Measurements from ENCODE around the gene KCTD17. TPM values are rescaled to one million over a fixed set of nuclear protein-coding genes. Genes with fewer than 3 reads are reported as not detected.

KCTD17 gene
- polyA plus RNA-seq, 10 donors: 11.2 to 23.3 (median 16.5) TPM

GRCh38 chr22:37074537-37074936, 23.0 kb downstream of the KCTD17 start:
- no peak for DNase-seq

GRCh38 chr22:37075046-37075445, 23.5 kb downstream of the KCTD17 start:
- DNase-seq: no peak

DNA sequence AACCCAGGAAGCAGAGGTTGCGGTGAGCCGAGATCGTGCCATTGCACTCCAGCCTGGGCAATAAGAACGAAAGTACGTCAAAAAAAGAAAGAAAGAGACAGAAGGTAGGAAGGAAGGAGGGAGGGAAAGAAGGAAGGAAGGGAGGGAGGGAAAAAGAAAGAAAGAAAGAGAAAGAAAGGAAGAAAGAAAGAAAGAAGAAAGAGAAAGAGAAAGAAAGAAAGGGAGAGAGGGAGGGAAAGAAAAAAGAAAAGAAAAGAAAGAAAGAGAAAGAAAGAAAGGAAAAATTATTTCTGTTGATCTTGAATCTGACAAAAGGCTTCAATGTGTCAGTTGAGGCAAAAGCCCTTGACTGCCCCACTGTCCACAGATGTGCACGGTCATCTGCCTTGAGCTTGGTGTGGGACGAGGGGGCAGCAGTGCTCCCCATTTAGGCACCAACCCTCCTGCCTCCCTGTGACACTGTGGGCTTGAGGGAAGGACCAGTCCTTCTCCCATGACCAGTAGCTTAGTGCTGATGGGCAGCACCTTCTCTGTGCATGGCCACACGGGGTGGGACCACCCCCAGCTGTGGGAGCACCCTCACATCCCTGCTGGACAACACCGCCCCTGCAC, 24.4 kb downstream of the KCTD17 start:
- no peak for DNase-seq

DNA sequence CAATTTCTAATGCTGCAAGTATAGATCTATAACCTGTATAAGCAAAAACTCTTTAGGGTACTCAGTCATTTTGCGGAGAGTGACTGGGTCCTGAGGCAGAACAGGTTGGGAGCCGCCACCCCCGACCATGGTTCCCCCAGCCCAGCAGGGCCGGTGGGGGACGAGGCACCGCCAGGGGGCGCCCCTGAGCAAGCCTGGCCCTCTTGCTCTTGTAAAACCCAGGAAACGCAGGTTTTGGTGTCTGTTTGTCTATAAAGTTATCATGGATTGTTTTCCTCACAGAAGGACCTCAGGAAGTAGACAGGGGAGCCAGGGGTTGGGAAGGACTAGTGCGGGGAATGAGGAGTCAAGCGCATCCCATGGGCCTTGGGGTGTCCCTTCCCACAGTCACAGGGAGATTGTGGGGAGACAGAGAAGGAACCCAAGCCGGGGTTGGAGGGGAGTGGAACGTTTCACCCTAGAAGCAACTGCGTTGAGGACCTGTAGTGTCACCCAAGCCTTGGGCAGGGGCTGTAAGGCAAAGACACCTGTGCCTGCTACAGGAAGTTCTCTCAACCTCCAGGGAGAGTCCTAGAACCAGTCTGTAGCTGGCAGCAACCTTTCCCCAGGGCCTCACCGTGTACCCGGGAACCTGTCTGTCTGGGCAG, 26.4 kb downstream of the KCTD17 start:
- DNase-seq: peak in 2 of 3 donors; percentile 55 to 68

DNA sequence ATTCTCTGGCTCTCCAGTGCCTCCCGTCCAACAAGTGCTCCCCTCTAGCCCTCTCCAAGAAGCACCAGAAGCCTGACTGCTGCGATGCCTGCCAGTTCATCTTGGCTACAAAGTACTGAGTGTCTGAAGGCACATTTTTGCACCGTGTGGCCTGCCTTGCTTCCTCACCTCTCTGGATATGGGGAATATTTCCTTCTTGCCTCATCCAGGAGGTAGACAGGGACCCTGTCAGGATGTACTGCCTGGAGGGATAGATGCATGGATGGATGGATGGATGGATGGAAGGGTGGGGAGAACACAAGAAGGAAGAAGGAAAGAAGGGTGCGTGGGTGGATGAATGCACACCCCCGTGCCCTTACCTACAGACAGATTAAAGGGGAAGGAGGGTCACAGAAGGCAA, 27.6 kb downstream of the KCTD17 start:
- DNase-seq: no peak

- DNase-seq: peak in 2 of 3 donors; percentile 12 to 39
Observed at GRCh38 chr22:37079668-37080171, 28.2 kb downstream of the KCTD17 start.

DNA sequence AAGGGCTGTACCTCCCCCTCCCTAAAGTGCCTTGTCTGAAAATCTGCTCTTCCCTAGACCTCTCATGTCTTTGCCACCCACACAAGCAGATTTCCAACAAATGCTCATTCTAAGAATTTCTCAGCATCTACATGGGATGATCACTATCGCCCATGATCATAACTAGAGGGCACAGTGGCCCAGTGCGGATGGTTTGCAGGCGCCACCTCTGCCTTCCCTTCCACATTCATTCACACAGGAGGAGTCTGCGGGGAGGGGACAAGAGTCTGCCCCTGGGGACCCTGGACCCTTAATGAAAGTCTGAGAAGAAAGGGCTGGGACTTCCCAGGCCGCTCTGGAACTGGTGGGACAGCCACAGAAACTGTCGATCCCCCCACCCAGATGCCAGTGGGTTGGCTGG, 28.9 kb downstream of the KCTD17 start:
- DNase-seq: no peak

DNA sequence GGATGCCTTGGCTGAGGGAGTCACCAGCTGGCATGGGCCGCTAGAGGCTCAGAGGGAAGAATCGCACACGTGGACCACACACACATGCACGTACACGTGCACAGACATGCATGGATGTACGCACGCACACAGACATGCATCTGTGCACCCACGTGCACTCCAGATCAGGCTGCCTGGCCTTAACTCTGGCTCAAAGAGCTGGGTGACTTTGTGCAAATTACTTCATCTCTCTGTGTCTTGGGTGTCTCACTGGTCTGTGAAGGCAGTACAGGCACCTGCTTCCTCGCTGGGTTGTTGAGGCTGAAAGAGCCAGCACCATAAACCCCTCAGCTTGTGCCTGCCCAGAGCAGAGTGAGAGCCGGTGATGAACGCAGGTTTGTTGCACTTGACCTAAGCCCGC, 29.3 kb downstream of the KCTD17 start:
- DNase-seq: no peak

DNA sequence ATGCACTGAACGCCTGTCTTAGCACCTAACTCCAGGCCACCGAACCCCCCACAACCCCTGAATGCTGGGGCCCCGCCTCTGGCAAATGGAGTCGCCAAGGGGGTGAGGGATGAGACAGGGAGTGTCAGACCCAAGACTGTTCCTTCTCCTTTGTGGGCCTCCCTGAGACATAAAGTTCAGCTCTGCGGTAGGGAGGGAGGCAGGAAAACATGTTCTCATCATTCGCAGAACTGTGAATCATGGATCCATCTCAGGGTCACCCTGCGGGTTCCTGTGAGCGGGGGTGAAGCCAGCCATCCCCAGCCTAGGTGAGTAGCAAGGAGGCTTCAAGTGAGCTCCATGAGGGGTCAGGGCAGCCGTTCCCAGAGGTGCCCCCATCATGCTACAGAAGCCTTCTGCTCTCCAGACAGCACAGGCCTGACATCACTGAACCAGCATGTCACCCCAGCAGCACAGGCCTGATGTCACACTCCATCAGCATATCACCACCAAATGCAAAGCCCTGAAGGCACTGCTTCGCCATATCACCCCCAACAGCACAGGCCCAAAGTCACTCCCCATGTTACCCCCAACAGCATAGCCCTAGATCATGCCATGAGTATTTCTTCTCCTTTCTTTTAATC, 30.8 kb downstream of the KCTD17 start:
- DNase-seq: no peak

- no peak for DNase-seq
Observed at GRCh38 chr22:37083914-37084313, 32.4 kb downstream of the KCTD17 start.

DNA sequence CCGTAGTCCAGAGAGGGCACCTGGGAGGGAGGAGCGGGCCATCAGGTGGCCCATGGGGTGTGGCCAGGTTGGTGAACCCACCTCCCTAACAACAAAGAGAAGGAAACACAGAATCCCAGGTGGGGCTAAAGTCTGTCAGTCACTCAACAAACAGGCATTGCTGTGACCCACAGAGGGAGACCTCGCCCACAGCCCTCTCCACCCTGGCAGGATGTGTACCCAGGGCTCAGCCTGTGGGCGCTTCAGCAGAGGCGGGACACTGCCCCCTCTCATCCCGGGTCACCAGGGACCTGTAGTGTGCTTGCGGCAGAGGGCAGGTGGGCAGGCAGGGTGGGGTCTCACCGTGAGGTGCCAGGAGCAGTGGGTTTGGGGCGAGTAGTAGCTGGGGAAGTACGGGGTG, 32.8 kb downstream of the KCTD17 start:
- DNase-seq: no peak

GRCh38 chr22:37086184-37086583, 34.6 kb downstream of the KCTD17 start:
- no peak for DNase-seq

DNA sequence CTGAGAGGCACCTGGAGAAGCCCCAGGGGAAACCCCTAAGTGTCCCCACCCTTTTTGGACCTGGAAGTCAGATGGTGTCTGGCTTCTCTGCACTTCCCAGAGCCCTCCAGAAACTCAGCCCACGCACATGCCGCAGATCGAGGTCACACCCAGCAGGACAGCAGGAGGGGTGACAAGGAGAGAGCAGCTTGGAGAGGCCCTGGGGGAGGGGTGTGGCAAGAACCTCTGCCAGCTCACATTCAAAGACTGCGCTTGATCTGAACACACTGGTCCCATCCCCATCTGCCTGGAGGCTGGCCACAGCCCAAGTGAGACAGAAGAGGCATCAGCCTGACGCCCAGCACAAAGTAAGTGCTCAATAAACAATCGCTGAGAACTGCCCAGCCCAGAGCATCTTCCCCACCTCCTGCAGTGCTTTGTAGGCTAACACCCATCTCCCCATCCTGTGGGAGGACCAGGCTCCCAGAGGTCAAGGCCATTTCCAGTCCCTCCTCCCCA, 36.6 kb downstream of the KCTD17 start:
- no peak for DNase-seq

DNA sequence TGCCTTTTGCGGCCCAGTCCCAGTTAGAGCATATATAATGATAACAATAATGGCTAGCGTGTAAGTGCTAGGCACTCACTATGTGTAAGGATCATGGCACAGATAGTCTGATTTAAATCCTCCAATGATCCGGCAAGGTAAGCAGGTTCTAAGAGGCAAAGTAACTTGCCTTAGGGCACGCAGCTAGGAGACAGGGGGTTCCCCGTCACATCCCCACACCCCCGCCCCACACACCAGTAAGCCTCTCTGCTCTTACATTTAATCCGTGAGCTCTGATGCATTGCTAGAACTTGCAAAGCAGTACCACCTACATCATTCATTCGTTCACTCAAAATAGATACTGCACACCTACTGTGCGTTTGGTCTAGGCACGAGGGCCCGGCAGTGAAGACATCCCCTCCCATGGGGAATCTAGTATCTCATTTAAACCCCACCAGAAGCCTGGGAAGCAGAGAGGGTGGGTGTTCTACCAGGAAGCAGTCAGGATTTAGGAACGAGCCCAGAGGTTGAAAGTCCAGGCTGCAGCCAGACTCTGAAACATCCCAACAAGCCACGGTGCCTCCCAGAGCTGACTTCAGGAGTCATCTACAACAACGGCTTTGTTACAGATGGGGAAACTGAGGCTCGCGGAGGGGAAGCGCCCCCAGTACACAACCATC, 37.3 kb downstream of the KCTD17 start:
- no peak for DNase-seq

- DNase-seq: no peak
Observed at GRCh38 chr22:37089434-37089833, 37.9 kb downstream of the KCTD17 start.

DNA sequence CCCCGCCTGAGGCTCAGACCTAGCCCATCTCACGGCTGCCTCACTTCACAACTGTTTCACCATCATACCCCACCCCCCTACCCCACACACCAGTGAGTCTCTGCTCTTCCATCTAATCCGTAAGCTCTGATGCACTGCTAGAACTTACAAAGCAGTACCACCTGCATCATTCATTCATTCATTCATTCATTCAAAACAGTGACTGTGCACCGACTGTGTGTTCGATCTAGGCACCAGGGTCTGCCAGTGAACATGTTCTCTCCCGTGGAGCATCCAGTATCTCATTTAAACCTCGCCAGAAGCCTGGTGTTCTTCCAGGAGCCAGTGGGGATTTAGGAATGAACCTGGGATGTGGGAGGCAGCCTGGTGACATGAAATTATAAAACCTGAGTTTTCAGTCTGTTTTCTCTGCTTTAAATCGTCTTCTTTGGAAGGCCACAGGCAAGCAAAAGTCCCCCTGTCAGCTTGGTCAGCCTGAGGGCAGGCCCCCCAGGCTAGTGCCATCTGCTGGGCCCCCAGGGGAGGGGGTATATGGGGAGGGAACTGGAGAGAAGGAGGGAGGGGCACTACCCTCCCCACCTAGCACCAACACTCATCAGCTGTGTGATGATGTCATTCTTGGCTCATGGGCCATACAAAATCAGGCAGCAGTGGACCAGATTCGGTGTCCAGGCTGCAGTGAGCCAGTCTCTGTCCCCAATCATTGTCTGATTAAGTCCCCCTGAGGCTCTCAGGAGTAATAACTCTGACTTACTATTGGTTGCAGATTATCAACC, 39.6 kb downstream of the KCTD17 start:
- DNase-seq: peak in 2 of 3 donors; percentile 14 to 33

DNA sequence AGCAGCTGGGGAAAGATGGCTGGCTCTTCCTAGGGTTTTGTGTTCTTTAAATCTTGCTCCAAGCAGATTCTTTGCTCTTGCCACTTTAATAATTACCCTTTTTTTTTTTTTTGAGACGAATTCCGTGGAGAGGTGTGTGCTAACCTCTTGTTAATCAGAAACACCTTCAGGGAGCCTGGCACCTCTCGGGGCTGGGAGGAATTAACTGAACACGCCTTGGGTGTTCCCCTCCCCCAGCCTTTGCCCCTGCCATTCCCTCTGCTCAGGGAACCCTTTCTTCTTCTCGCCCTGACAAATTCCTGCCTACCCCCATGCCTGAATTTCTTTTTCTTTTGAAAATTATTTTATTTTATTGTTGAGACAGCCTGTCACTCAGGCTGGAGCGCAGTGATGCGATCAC, 40.5 kb downstream of the KCTD17 start:
- no peak for DNase-seq

GRCh38 chr22:37092997-37093396, 41.5 kb downstream of the KCTD17 start:
- DNase-seq: no peak

- DNase-seq: no peak
Observed at GRCh38 chr22:37094239-37094638, 42.7 kb downstream of the KCTD17 start.

- DNase-seq: no peak
Observed at GRCh38 chr22:37095113-37095512, 43.6 kb downstream of the KCTD17 start.

DNA sequence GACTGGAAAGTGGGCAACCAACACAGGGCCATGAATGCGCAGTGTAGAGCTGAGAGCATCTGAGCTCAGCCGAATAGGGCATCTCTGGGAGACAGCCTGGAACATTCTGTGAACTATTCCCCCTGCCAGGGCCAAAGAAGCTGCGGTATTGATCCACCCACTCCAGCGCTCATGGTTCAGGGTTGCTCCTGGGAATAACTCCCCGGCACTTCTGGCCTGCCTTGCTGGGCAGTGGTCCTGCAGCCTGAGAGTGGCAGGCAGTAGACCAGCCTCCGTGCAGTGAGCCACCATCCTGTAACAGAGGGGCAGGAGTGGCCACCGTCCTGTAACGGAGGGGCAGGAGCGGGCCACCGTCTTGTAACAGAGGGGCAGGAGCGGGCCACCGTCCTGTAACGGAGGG, 45.8 kb downstream of the KCTD17 start:
- no peak for DNase-seq

All from muscle of back (tissue), 11 donors.